HEK293 (cell line): ENCODE data around the gene MAST2.

ENCODE experiments used
- CTCF ChIA-PET: fragments of 350-600 bp; formaldehyde crosslinking; extraction: SDS; loops from one replicate; lab custom pipeline; 2021; ENCODE audit warnings: antibody characterized with exemption; lab: Yijun Ruan, JAX
- POLR2A ChIA-PET: fragments of 300-600 bp; formaldehyde crosslinking; extraction: SDS; loops from one replicate; lab custom pipeline; 2020; ENCODE audit warnings: antibody characterized with exemption, inconsistent platforms; lab: Yijun Ruan, JAX
- H3K27ac ChIP-seq: fragments of 200-500 bp; sonication (Bioruptor generic); 2 replicates; pipeline ENCODE4 v1.5.1; 2014; ENCODE audit warnings: low read depth, low read length, control low read depth, inconsistent platforms; ENCODE audit errors: extremely low read depth
- H3K36me3 ChIP-seq, 2 experiments: fragments of 200-500 bp in 1 of 2; sonication (Bioruptor generic) in 1 of 2; 1 replicate in 1 of 2; 2 replicates in 1 of 2; pipeline ENCODE4 v1.5.1; 2014 to 2017; ENCODE audit warnings: inconsistent platforms in 2 of 2, low read length in 2 of 2; ENCODE audit not compliant: control insufficient read depth in 2 of 2, insufficient read depth in 1 of 2
- H3K4me1 ChIP-seq: fragments of 200-500 bp; sonication (Bioruptor generic); 2 replicates; pipeline ENCODE4 v1.5.1; 2014; ENCODE audit warnings: mild to moderate bottlenecking, low read length, inconsistent platforms; ENCODE audit not compliant: control insufficient read depth, insufficient read depth
- H3K4me3 ChIP-seq: 2 replicates; pipeline ENCODE4 v1.5.1; 2011; ENCODE audit warnings: low read depth, mild to moderate bottlenecking, control low read depth, low read length, moderate library complexity
- H3K9me3 ChIP-seq: fragments of 200-500 bp; sonication (Bioruptor generic); 2 replicates; pipeline ENCODE4 v1.5.1; 2014; ENCODE audit warnings: low read depth, low read length, inconsistent platforms; ENCODE audit not compliant: control insufficient read depth, insufficient read depth
- GLI2 ChIP-seq: fragments of 450-650 bp; formaldehyde crosslinking; IDR thresholded peaks from 2 replicates; pipeline ENCODE4; 2017; ENCODE audit warnings: missing biosample characterization, missing genetic modification characterization, low read depth, borderline replicate concordance
- HOXD13 ChIP-seq: sonication (generic); formaldehyde crosslinking; IDR thresholded peaks from 2 replicates; pipeline ENCODE4 v1.8.0; 2022; ENCODE audit warnings: missing genetic modification reagents, borderline replicate concordance
- KLF8 ChIP-seq: fragments of 450-650 bp; formaldehyde crosslinking; IDR thresholded peaks from 2 replicates; pipeline ENCODE4 v1.5.1; 2016; ENCODE audit warnings: missing biosample characterization, missing genetic modification characterization
- OVOL3 ChIP-seq: fragments of 450-650 bp; formaldehyde crosslinking; IDR thresholded peaks from 2 replicates; pipeline ENCODE4 v1.5.1; 2016; ENCODE audit warnings: missing biosample characterization, missing genetic modification characterization
- PATZ1 ChIP-seq: fragments of 450-650 bp; formaldehyde crosslinking; IDR thresholded peaks from 2 replicates; pipeline ENCODE4 v1.5.1; 2016; ENCODE audit warnings: missing biosample characterization, missing genetic modification characterization
- SP3 ChIP-seq: fragments of 450-650 bp; formaldehyde crosslinking; IDR thresholded peaks from 2 replicates; pipeline ENCODE4 v1.5.1; 2016; ENCODE audit warnings: missing biosample characterization, missing genetic modification characterization
- ZBTB17 ChIP-seq: fragments of 450-650 bp; formaldehyde crosslinking; IDR thresholded peaks from 2 replicates; pipeline ENCODE4 v1.5.1; 2016; ENCODE audit warnings: missing biosample characterization, missing genetic modification characterization
- ZBTB6 ChIP-seq: fragments of 450-650 bp; formaldehyde crosslinking; IDR thresholded peaks from 2 replicates; pipeline ENCODE4 v1.5.1; 2017; ENCODE audit warnings: missing biosample characterization, missing genetic modification characterization
- ZFP3 ChIP-seq: fragments of 450-650 bp; formaldehyde crosslinking; IDR thresholded peaks from 2 replicates; pipeline ENCODE4 v1.5.1; 2016; ENCODE audit warnings: low read depth, missing biosample characterization, missing genetic modification characterization
- ZFP37 ChIP-seq: fragments of 450-650 bp; formaldehyde crosslinking; IDR thresholded peaks from 2 replicates; pipeline ENCODE4 v1.5.1; 2016; ENCODE audit warnings: missing biosample characterization, missing genetic modification characterization
- ZNF10 ChIP-seq: fragments of 450-650 bp; formaldehyde crosslinking; IDR thresholded peaks from 2 replicates; pipeline ENCODE4 v1.5.1; 2017; ENCODE audit warnings: missing biosample characterization, missing genetic modification characterization
- ZNF146 ChIP-seq: fragments of 450-650 bp; formaldehyde crosslinking; IDR thresholded peaks from 2 replicates; pipeline ENCODE4 v1.5.1; 2016; ENCODE audit warnings: missing biosample characterization, missing genetic modification characterization
- ZNF211 ChIP-seq: fragments of 450-650 bp; formaldehyde crosslinking; IDR thresholded peaks from 2 replicates; pipeline ENCODE4 v1.5.1; 2016; ENCODE audit warnings: low read depth, missing biosample characterization, missing genetic modification characterization
- ZNF302 ChIP-seq: fragments of 450-650 bp; formaldehyde crosslinking; IDR thresholded peaks from 2 replicates; pipeline ENCODE4 v1.5.1; 2016; ENCODE audit warnings: missing biosample characterization, missing genetic modification characterization, low read depth
- ZNF366 ChIP-seq: fragments of 450-650 bp; formaldehyde crosslinking; conservative IDR thresholded peaks from 2 replicates; pipeline ENCODE4 v1.5.1; 2016; ENCODE audit warnings: missing biosample characterization, missing genetic modification characterization
- ZNF529 ChIP-seq: fragments of 450-650 bp; formaldehyde crosslinking; IDR thresholded peaks from 2 replicates; pipeline ENCODE4 v1.5.1; 2017; ENCODE audit warnings: missing genetic modification characterization, missing biosample characterization; ENCODE audit not compliant: insufficient replicate concordance
- ZNF596 ChIP-seq: fragments of 450-650 bp; IDR thresholded peaks from 2 replicates; pipeline ENCODE4 v1.5.0; 2018; ENCODE audit warnings: missing biosample characterization, mild to moderate bottlenecking, missing genetic modification characterization, moderate library complexity
- ZNF624 ChIP-seq: fragments of 450-650 bp; formaldehyde crosslinking; IDR thresholded peaks from 2 replicates; pipeline ENCODE4 v1.5.1; 2017; ENCODE audit warnings: missing biosample characterization, missing genetic modification characterization
- ZNF660 ChIP-seq: fragments of 450-650 bp; IDR thresholded peaks from 2 replicates; pipeline ENCODE4 v1.5.1; 2018; ENCODE audit warnings: missing biosample characterization, mild to moderate bottlenecking, missing genetic modification characterization
- ZNF677 ChIP-seq: fragments of 450-650 bp; IDR thresholded peaks from 2 replicates; pipeline ENCODE4 v1.5.0; 2018; ENCODE audit warnings: missing biosample characterization, mild to moderate bottlenecking, missing genetic modification characterization, moderate library complexity
- ZNF747 ChIP-seq: fragments of 450-650 bp; formaldehyde crosslinking; IDR thresholded peaks from 2 replicates; pipeline ENCODE4 v1.5.1; 2016; ENCODE audit warnings: missing biosample characterization, missing genetic modification characterization
- ZNF776 ChIP-seq: fragments of 450-650 bp; formaldehyde crosslinking; IDR thresholded peaks from 2 replicates; pipeline ENCODE4 v1.5.0; 2017; ENCODE audit warnings: missing biosample characterization, missing genetic modification characterization, borderline replicate concordance
- ZNF777 ChIP-seq: fragments of 450-650 bp; formaldehyde crosslinking; IDR thresholded peaks from 2 replicates; pipeline ENCODE4 v1.5.1; 2017; ENCODE audit warnings: missing biosample characterization, missing genetic modification characterization, borderline replicate concordance
- ZSCAN5A ChIP-seq: fragments of 450-650 bp; formaldehyde crosslinking; IDR thresholded peaks from 2 replicates; pipeline ENCODE4 v1.5.1; 2016; ENCODE audit warnings: missing biosample characterization, missing genetic modification characterization
- TF ChIP-seq, protein P1 (sequence below): fragments of 450-650 bp; formaldehyde crosslinking; IDR thresholded peaks from 2 replicates; pipeline ENCODE4 v1.5.1; 2016; ENCODE audit warnings: missing biosample characterization, missing genetic modification characterization
- TF ChIP-seq, protein P2 (sequence below): fragments of 450-650 bp; formaldehyde crosslinking; IDR thresholded peaks from 2 replicates; pipeline ENCODE4 v1.5.1; 2017; ENCODE audit warnings: missing biosample characterization, missing genetic modification characterization
- TF ChIP-seq, protein P3 (sequence below): fragments of 450-650 bp; formaldehyde crosslinking; IDR thresholded peaks from 2 replicates; pipeline ENCODE4 v1.5.1; 2017; ENCODE audit warnings: missing biosample characterization, missing genetic modification characterization

Gene MAST2

GRCh38 chr1:45943185-45943584, 139.8 kb downstream of the MAST2 start:
- CTCF ChIA-PET, result no interaction called here
- Histone ChIP-seq H3K36me3 (no peaks in the 10 kb centered on the region), H3K4me3 (no peak overlapping the region), H3K4me1 (no peaks in the 10 kb centered on the region), H3K9me3 (no peaks in the 10 kb centered on the region), H3K27ac (no peak overlapping the region)
- TF ChIP-seq ZNF747 (tag by site-specific recombination) (no peak), ZNF777 (tag by site-specific recombination) (no peak), ZFP37 (tag by site-specific recombination) (no peak), ZNF677 (tag by site-specific recombination) (no peak), ZSCAN5A (tag by site-specific recombination) (no peak), ZNF302 (no peak), ZNF776 (no peak), ZFP3 (tag by site-specific recombination) (no peak), ZNF211 (tag by site-specific recombination) (no peak), SP3 (tag by site-specific recombination) (no peak), ZBTB6 (tag by site-specific recombination) (no peak), KLF8 (tag by site-specific recombination) (no peak), ZBTB17 (no peak), PATZ1 (tag by site-specific recombination) (no peak)
- TF ChIP-seq, protein P1, sequence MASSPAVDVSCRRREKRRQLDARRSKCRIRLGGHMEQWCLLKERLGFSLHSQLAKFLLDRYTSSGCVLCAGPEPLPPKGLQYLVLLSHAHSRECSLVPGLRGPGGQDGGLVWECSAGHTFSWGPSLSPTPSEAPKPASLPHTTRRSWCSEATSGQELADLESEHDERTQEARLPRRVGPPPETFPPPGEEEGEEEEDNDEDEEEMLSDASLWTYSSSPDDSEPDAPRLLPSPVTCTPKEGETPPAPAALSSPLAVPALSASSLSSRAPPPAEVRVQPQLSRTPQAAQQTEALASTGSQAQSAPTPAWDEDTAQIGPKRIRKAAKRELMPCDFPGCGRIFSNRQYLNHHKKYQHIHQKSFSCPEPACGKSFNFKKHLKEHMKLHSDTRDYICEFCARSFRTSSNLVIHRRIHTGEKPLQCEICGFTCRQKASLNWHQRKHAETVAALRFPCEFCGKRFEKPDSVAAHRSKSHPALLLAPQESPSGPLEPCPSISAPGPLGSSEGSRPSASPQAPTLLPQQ (tag by site-specific recombination), result no peak
- POLR2A ChIA-PET, result no interaction called here

GRCh38 chr1:45945426-45945825, 142.0 kb downstream of the MAST2 start:
- Histone ChIP-seq H3K27ac (no peak overlapping the region), H3K9me3 (no peaks in the 10 kb centered on the region), H3K4me1 (no peaks in the 10 kb centered on the region), H3K4me3 (no peak overlapping the region), H3K36me3 (no peaks in the 10 kb centered on the region)
- ChIA-PET CTCF (interaction anchor here (0.7 kb wide), 1 partner anchor 305 kb away, joined by 3 read pairs; no protein-coding TSS in a partner anchor), POLR2A (no interaction called here)
- no peak for TF ChIP-seq ZNF624
- TF ChIP-seq ZNF146 (tag by site-specific recombination), result no peak
- TF ChIP-seq ZNF660, result no peak
- TF ChIP-seq ZFP3 (tag by site-specific recombination), result no peak
- TF ChIP-seq, protein P2, sequence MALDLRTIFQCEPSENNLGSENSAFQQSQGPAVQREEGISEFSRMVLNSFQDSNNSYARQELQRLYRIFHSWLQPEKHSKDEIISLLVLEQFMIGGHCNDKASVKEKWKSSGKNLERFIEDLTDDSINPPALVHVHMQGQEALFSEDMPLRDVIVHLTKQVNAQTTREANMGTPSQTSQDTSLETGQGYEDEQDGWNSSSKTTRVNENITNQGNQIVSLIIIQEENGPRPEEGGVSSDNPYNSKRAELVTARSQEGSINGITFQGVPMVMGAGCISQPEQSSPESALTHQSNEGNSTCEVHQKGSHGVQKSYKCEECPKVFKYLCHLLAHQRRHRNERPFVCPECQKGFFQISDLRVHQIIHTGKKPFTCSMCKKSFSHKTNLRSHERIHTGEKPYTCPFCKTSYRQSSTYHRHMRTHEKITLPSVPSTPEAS, result no peak
- TF ChIP-seq ZNF529 (tag by site-specific recombination), result no peak
- TF ChIP-seq, protein P3, sequence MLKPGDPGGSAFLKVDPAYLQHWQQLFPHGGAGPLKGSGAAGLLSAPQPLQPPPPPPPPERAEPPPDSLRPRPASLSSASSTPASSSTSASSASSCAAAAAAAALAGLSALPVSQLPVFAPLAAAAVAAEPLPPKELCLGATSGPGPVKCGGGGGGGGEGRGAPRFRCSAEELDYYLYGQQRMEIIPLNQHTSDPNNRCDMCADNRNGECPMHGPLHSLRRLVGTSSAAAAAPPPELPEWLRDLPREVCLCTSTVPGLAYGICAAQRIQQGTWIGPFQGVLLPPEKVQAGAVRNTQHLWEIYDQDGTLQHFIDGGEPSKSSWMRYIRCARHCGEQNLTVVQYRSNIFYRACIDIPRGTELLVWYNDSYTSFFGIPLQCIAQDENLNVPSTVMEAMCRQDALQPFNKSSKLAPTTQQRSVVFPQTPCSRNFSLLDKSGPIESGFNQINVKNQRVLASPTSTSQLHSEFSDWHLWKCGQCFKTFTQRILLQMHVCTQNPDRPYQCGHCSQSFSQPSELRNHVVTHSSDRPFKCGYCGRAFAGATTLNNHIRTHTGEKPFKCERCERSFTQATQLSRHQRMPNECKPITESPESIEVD (tag by site-specific recombination), result no peak
- TF ChIP-seq ZNF366 (tag by site-specific recombination), result no peak
- TF ChIP-seq ZNF596, result no peak
- no peak for TF ChIP-seq ZBTB6 (tag by site-specific recombination)
- no peak for TF ChIP-seq OVOL3
- TF ChIP-seq GLI2 (tag by site-specific recombination), result no peak
- TF ChIP-seq ZNF10, result no peak
- TF ChIP-seq HOXD13 (CRISPR knock-in tag), result no peak
